Uterus (tissue), 4 donors: ENCODE results near the gene TRPV3. TPM values are rescaled to one million over a fixed set of nuclear protein-coding genes. Genes with fewer than 3 reads are reported as not detected.
"Not testable (repeated sequence)": the region's sequence is repeated elsewhere in the genome, so short reads cannot be mapped to it uniquely, and the experiment has no call there.

ENCODE experiments used
- DNase-seq, 2 donors: peaks; one replicate each; pipeline ENCODE4 v3.0.0-alpha.2; 2019 to 2020
- H3K27ac ChIP-seq, 2 donors: fragments of 200-600 bp; sonication (generic); 1 replicate in 1 of 2; 2 replicates in 1 of 2; pipeline ENCODE4 v1.5.1; 2016 to 2018
- H3K27me3 ChIP-seq, 2 donors: fragments of 200-600 bp; sonication (generic); one replicate each; pipeline ENCODE4 v1.5.1; 2018 to 2019; ENCODE audit warnings: control low read depth in 1 of 2
- H3K36me3 ChIP-seq, 2 donors: fragments of 200-600 bp; sonication (generic); one replicate each; pipeline ENCODE4 v1.5.1; 2019; ENCODE audit warnings: control low read depth in 1 of 2
- H3K4me1 ChIP-seq, 2 donors: fragments of 200-600 bp; sonication (generic); one replicate each; pipeline ENCODE4 v1.5.1; 2018 to 2019; ENCODE audit warnings: control low read depth in 1 of 2
- H3K4me3 ChIP-seq, 2 donors: fragments of 200-600 bp; sonication (generic); 1 replicate in 1 of 2; 2 replicates in 1 of 2; pipeline ENCODE4 v1.5.1; 2018 to 2019; ENCODE audit warnings: mild to moderate bottlenecking in 1 of 2
- H3K9me3 ChIP-seq, 2 donors: fragments of 200-600 bp; sonication (generic); one replicate each; pipeline ENCODE4 v1.5.1; 2019; ENCODE audit warnings: control low read depth in 1 of 2
- POLR2A ChIP-seq, 2 donors: fragments of 450-650 bp; IDR thresholded peaks; one replicate each; pipeline ENCODE4 v1.6.1; 2016; ENCODE audit warnings: antibody characterized with exemption in 2 of 2, mild to moderate bottlenecking in 1 of 2, moderate library complexity in 1 of 2
- intact Hi-C: fragments of 100-400 bp; cut with DNase I; formaldehyde crosslinking; loops from one replicate; pipeline ENCODE4 v1.15.1; 2023; ENCODE audit warnings: low total_unique reads
- total RNA-seq, 4 donors: library from RNA; depleted of rRNA in 3 of 4; stranded (reverse); fragments of >200 nt in 3 of 4; gene quantifications; one replicate each; pipeline versions ENCODE4 v1.1.0 to v1.2.4, GENCODE V29; 2014 to 2023
- TF ChIP-seq, protein P1 (sequence below), 4 experiments: fragments of 200-600 bp in 2 of 4; fragments of 450-650 bp in 2 of 4; sonication (generic) in 2 of 4; IDR thresholded peaks; one replicate each; pipeline ENCODE4 v1.5.1; 2016 to 2019; ENCODE audit warnings: antibody characterized with exemption in 4 of 4, mild to moderate bottlenecking in 2 of 4, moderate library complexity in 1 of 4
- donor health status: DM: yes; HTN: yes; CAD: no.

Gene TRPV3
- total RNA-seq, 4 donors from 2014 or later: 0.88 to 1.5 TPM; not detected in 2

- H3K4me3 ChIP-seq: no peak overlapping the region
- H3K9me3 ChIP-seq: no peaks in the 10 kb centered on the region
- H3K27me3 ChIP-seq: no peaks in the 10 kb centered on the region
- no peak for TF ChIP-seq POLR2A (IDR thresholded peaks at IDR 0.05)
- TF ChIP-seq, protein P1, sequence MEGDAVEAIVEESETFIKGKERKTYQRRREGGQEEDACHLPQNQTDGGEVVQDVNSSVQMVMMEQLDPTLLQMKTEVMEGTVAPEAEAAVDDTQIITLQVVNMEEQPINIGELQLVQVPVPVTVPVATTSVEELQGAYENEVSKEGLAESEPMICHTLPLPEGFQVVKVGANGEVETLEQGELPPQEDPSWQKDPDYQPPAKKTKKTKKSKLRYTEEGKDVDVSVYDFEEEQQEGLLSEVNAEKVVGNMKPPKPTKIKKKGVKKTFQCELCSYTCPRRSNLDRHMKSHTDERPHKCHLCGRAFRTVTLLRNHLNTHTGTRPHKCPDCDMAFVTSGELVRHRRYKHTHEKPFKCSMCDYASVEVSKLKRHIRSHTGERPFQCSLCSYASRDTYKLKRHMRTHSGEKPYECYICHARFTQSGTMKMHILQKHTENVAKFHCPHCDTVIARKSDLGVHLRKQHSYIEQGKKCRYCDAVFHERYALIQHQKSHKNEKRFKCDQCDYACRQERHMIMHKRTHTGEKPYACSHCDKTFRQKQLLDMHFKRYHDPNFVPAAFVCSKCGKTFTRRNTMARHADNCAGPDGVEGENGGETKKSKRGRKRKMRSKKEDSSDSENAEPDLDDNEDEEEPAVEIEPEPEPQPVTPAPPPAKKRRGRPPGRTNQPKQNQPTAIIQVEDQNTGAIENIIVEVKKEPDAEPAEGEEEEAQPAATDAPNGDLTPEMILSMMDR (IDR thresholded peaks at IDR 0.05): no peak
- no peak for DNase-seq
- intact Hi-C loops: no loop called here
- H3K36me3 ChIP-seq: no peaks in the 10 kb centered on the region
- no peak overlapping the region for H3K27ac ChIP-seq
- H3K4me1 ChIP-seq: no peaks in the 10 kb centered on the region
Measured at GRCh38 chr17:3585826-3586225, 28.2 kb upstream of the TRPV3 start.

DNA sequence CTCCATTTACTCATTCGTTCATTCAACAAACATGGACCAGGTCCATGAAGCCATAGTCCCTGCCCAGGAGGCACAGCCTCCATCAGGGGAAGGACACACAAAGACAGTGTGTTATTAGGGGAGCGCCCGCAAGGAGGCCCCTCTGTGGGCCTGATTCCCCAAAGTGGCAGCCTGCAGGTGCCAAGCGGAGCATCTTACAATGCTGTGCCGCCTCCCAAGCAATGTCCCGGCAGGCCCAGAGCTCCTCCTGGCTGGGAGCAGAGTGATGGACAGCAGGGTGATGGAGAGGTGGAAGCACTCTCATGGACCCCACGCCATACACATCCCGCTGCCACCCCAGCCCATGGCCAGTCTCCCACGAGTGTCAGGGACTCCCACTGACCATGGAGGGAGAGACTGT is 25.8 kb upstream of the TRPV3 start:
- intact Hi-C loops: no loop called here
- H3K4me1 ChIP-seq: no peaks in the 10 kb centered on the region
- no peak overlapping the region for H3K27ac ChIP-seq

GRCh38 chr17:3582915-3583314 is 25.3 kb upstream of the TRPV3 start:
- intact Hi-C loops: no loop called here
- TF ChIP-seq POLR2A (IDR thresholded peaks at IDR 0.05): no peak
- TF ChIP-seq, protein P1 (IDR thresholded peaks at IDR 0.05): no peak
- Histone ChIP-seq H3K27me3 (no peaks in the 10 kb centered on the region), H3K36me3 (no peaks in the 10 kb centered on the region), H3K4me3 (no peak overlapping the region), H3K27ac (no peak overlapping the region), H3K9me3 (no peaks in the 10 kb centered on the region), H3K4me1 (no peaks in the 10 kb centered on the region)
- no peak for DNase-seq

More for the DNA sequence above, 25.8 kb upstream of the TRPV3 start:
- no peaks in the 10 kb centered on the region for H3K36me3 ChIP-seq
- H3K9me3 ChIP-seq: no peaks in the 10 kb centered on the region
- H3K27me3 ChIP-seq: no peaks in the 10 kb centered on the region
- DNase-seq: no peak
- H3K4me3 ChIP-seq: no peak overlapping the region
- TF ChIP-seq POLR2A (IDR thresholded peaks at IDR 0.05): no peak
- TF ChIP-seq, protein P1 (IDR thresholded peaks at IDR 0.05): no peak

DNA sequence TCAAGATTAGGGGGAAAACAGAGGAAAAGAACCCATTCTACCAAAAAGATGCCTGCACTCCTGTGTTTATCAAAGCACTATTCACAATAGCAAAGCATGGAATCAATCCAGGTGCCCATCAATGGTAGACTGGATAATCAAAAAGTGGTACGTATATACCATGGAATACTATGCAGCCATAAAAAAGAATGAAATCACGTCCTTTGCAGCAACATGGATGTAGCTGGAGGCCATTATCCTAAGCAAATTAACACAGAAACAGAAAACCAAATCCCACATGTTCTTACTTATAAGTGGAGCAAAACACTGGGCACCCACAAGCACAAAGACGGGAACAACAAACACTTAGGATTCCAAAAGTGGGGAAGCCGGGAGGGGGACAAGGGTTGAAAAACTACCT is 21.1 kb upstream of the TRPV3 start:
- intact Hi-C loops, H3K9me3 ChIP-seq, DNase-seq, H3K27ac ChIP-seq, H3K27me3 ChIP-seq, H3K4me3 ChIP-seq, H3K36me3 ChIP-seq, H3K4me1 ChIP-seq: not testable (repeated sequence)

DNA sequence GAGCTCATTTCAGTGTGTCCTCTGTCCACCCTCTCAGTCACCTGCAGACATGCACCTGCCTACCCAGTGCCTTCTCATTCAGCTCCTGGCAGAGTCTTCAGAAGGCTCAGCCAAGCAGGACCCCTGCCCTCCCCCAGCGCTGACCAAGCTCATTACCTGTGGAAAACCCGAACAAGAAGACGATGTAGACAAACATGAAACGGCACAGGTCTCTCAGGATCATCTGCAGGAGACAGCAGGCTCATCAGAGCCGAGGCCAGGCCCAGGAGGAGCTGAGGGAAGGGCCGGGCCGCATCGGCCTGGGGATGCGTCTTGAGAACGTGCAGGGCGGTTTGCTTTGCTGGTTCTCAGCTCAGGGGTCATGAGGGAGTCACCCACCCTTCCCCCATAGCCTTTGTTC is 19.4 kb upstream of the TRPV3 start:
- no peak for DNase-seq
- H3K36me3 ChIP-seq: no peaks in the 10 kb centered on the region
- TF ChIP-seq, protein P1 (IDR thresholded peaks at IDR 0.05): no peak
- no peak for TF ChIP-seq POLR2A (IDR thresholded peaks at IDR 0.05)
- H3K4me1 ChIP-seq: no peaks in the 10 kb centered on the region
- no peak overlapping the region for H3K4me3 ChIP-seq
- H3K9me3 ChIP-seq: no peaks in the 10 kb centered on the region
- intact Hi-C loops: no loop called here
- H3K27ac ChIP-seq: no peak overlapping the region
- no peaks in the 10 kb centered on the region for H3K27me3 ChIP-seq

DNA sequence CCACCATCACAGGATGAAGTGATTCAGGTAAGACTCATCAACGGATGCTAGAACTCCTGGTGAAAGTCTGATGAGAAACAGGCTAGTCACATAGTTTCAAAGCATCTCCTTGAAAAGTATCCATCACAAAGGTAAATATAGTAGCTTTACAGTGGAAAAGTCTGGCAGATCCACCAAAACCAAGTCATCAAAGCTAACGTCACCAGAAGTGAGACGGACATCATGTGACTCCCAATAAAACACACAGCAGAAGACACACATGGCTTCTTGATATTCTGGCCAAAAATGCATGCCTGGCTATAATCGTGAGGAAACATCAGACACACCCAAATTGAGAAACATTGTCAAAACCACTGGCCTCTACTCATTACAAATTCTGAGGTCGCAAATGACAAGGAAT is 17.9 kb upstream of the TRPV3 start:
- no peak for DNase-seq
- TF ChIP-seq, protein P1 (IDR thresholded peaks at IDR 0.05): no peak
- no peak for TF ChIP-seq POLR2A (IDR thresholded peaks at IDR 0.05)
- no peaks in the 10 kb centered on the region for H3K27me3 ChIP-seq
- no peaks in the 10 kb centered on the region for H3K9me3 ChIP-seq
- no peaks in the 10 kb centered on the region for H3K4me1 ChIP-seq
- H3K36me3 ChIP-seq: no peaks in the 10 kb centered on the region
- intact Hi-C loops: no loop called here
- H3K4me3 ChIP-seq: no peak overlapping the region
- no peak overlapping the region for H3K27ac ChIP-seq
